C4-2B (cell line): ENCODE data around the gene NMD3.
"Not testable (repeated sequence)": the region's sequence is repeated elsewhere in the genome, so short reads cannot be mapped to it uniquely, and the experiment has no call there.

ENCODE experiments used
- ZFX ChIP-seq: fragments of 450-650 bp; IDR thresholded peaks from 2 replicates; pipeline ENCODE4 v1.6.1; 2017
- TF ChIP-seq, protein P1 (sequence below): fragments of 450-650 bp; conservative IDR thresholded peaks from 2 replicates; pipeline ENCODE4 v1.5.1; 2017; ENCODE audit warnings: mild to moderate bottlenecking

DNA sequence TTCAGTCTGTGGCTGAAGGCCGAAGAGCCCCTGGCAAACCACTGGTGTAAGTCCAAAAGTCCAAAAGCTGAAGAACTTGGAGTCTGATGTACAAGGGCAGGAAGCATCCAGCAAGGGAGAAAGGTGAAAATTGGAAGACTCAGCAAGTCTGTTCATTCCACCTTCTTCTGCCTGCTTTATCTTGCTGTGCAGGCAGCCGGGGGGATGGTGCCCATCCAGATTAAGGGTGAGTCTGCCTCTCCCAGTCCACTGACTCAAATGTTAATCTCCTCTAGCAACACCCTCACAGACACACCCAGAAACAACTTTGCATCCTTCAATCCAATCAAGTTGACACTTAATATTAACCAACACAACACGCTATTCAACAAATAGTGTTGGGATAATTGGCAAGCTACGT is 61.3 kb downstream of the NMD3 start:
- TF ChIP-seq, protein P1, sequence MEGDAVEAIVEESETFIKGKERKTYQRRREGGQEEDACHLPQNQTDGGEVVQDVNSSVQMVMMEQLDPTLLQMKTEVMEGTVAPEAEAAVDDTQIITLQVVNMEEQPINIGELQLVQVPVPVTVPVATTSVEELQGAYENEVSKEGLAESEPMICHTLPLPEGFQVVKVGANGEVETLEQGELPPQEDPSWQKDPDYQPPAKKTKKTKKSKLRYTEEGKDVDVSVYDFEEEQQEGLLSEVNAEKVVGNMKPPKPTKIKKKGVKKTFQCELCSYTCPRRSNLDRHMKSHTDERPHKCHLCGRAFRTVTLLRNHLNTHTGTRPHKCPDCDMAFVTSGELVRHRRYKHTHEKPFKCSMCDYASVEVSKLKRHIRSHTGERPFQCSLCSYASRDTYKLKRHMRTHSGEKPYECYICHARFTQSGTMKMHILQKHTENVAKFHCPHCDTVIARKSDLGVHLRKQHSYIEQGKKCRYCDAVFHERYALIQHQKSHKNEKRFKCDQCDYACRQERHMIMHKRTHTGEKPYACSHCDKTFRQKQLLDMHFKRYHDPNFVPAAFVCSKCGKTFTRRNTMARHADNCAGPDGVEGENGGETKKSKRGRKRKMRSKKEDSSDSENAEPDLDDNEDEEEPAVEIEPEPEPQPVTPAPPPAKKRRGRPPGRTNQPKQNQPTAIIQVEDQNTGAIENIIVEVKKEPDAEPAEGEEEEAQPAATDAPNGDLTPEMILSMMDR = not testable (repeated sequence)
- TF ChIP-seq ZFX = not testable (repeated sequence)
